Esophagus muscularis mucosa (tissue), 3 donors: ENCODE results near the gene NARF.

Experiments used
- CTCF ChIP-seq, 3 experiments: fragments of 200-600 bp in 2 of 3; fragments of 450-650 bp in 1 of 3; sonication (generic) in 2 of 3; IDR thresholded peaks; one replicate each; pipeline ENCODE4 v1.5.1; 2017 to 2019; ENCODE audit warnings: antibody characterized with exemption in 3 of 3, mild to moderate bottlenecking in 2 of 3, moderate library complexity in 1 of 3
- POLR2A ChIP-seq: fragments of 450-650 bp; IDR thresholded peaks from one replicate; pipeline ENCODE4 v1.6.1; 2017; ENCODE audit warnings: antibody characterized with exemption, moderate library complexity, mild to moderate bottlenecking, low read depth
- POLR2AphosphoS5 ChIP-seq, 2 donors: sonication (generic); formaldehyde crosslinking; IDR thresholded peaks; one replicate each; pipeline ENCODE4 v1.6.1; 2017; ENCODE audit warnings: antibody characterized with exemption in 2 of 2

GRCh38 chr17:82524540-82524939 is 66.0 kb downstream of the NARF start:
- TF ChIP-seq CTCF (IDR thresholded peaks at IDR 0.05): no peak
- TF ChIP-seq POLR2AphosphoS5 (IDR thresholded peaks at IDR 0.05): no peak
- no peak for TF ChIP-seq POLR2A
